HG03442 (cell line): ENCODE measurements around the gene CERS3.
"Not testable (repeated sequence)": the region's sequence is repeated elsewhere in the genome, so short reads cannot be mapped to it uniquely, and the experiment has no call there.

Experiments used
- ATAC-seq: cut with Tn5 transposase; IDR thresholded peaks from one replicate; pipeline ENCODE4 v1.9.1; 2021; ENCODE audit warnings: mild to moderate bottlenecking, moderate library complexity; ENCODE audit not compliant: unreplicated experiment

CERS3 gene

GRCh38 chr15:100468285-100468684, 60.5 kb downstream of the CERS3 start:
- no peak for ATAC-seq

- ATAC-seq = no peak
Measured at GRCh38 chr15:100466073-100466472, 62.7 kb downstream of the CERS3 start.

- ATAC-seq = no peak
Measured at GRCh38 chr15:100464888-100465287, 63.9 kb downstream of the CERS3 start.

GRCh38 chr15:100464256-100464655, 64.5 kb downstream of the CERS3 start:
- no peak for ATAC-seq

- no peak for ATAC-seq
Measured at GRCh38 chr15:100463515-100463914, 65.2 kb downstream of the CERS3 start.

GRCh38 chr15:100461049-100461448, 67.7 kb downstream of the CERS3 start:
- ATAC-seq = peak; percentile 44

- no peak for ATAC-seq
Measured at GRCh38 chr15:100457201-100457600, 71.5 kb downstream of the CERS3 start.

- ATAC-seq = no peak
Measured at GRCh38 chr15:100454148-100454547, 74.6 kb downstream of the CERS3 start.

- no peak for ATAC-seq
Measured at GRCh38 chr15:100448481-100448880, 80.3 kb downstream of the CERS3 start.

GRCh38 chr15:100441063-100441462, 87.7 kb downstream of the CERS3 start:
- ATAC-seq = not testable (repeated sequence)

GRCh38 chr15:100439514-100439913, 89.2 kb downstream of the CERS3 start:
- no peak for ATAC-seq

- peak; percentile 71 for ATAC-seq
Measured at GRCh38 chr15:100438570-100438969, 90.2 kb downstream of the CERS3 start.

- no peak for ATAC-seq
Measured at GRCh38 chr15:100437261-100437660, 91.5 kb downstream of the CERS3 start.

- no peak for ATAC-seq
Measured at GRCh38 chr15:100434561-100434960, 94.2 kb downstream of the CERS3 start.

- no peak for ATAC-seq
Measured at GRCh38 chr15:100434038-100434437, 94.7 kb downstream of the CERS3 start.

- no peak for ATAC-seq
Measured at GRCh38 chr15:100433304-100433703, 95.4 kb downstream of the CERS3 start.

GRCh38 chr15:100430411-100430810, 98.3 kb downstream of the CERS3 start:
- no peak for ATAC-seq

GRCh38 chr15:100429116-100429728, 99.5 kb downstream of the CERS3 start:
- no peak for ATAC-seq

- ATAC-seq = no peak
Measured at GRCh38 chr15:100426937-100427336, 101.8 kb downstream of the CERS3 start.

GRCh38 chr15:100405179-100405578, 123.6 kb downstream of the CERS3 start:
- ATAC-seq = no peak

GRCh38 chr15:100400996-100401395, 127.8 kb downstream of the CERS3 start:
- no peak for ATAC-seq

GRCh38 chr15:100394736-100395440, 133.9 kb downstream of the CERS3 start:
- ATAC-seq = no peak

- ATAC-seq = no peak
Measured at GRCh38 chr15:100393008-100393407, 135.7 kb downstream of the CERS3 start.
